Esophagus mucosa (tissue), 1 donor: ENCODE data around the gene RAVER1. TPM values are rescaled to one million over a fixed set of nuclear protein-coding genes. Genes with fewer than 3 reads are reported as not detected.
A peak's percentile ranks its signal among the peaks of the same experiment; 100 is the strongest.
"Not testable (repeated sequence)": the region's sequence is repeated elsewhere in the genome, so short reads cannot be mapped to it uniquely, and the experiment has no call there.

Experiments used
- ATAC-seq: fragments of 200-7000 bp; cut with Tn5 transposase; one replicate; pipeline ENCODE4 v1.9.1; 2020
- total RNA-seq: library from RNA; stranded (reverse); gene quantifications from one replicate; pipeline ENCODE4 v1.2.4, GENCODE V29; 2023
- donor health status: DM: yes; HTN: yes; CAD: no.

Gene RAVER1, protein sequence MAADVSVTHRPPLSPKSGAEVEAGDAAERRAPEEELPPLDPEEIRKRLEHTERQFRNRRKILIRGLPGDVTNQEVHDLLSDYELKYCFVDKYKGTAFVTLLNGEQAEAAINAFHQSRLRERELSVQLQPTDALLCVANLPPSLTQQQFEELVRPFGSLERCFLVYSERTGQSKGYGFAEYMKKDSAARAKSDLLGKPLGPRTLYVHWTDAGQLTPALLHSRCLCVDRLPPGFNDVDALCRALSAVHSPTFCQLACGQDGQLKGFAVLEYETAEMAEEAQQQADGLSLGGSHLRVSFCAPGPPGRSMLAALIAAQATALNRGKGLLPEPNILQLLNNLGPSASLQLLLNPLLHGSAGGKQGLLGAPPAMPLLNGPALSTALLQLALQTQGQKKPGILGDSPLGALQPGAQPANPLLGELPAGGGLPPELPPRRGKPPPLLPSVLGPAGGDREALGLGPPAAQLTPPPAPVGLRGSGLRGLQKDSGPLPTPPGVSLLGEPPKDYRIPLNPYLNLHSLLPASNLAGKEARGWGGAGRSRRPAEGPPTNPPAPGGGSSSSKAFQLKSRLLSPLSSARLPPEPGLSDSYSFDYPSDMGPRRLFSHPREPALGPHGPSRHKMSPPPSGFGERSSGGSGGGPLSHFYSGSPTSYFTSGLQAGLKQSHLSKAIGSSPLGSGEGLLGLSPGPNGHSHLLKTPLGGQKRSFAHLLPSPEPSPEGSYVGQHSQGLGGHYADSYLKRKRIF
- total RNA-seq = 19.6 TPM

DNA sequence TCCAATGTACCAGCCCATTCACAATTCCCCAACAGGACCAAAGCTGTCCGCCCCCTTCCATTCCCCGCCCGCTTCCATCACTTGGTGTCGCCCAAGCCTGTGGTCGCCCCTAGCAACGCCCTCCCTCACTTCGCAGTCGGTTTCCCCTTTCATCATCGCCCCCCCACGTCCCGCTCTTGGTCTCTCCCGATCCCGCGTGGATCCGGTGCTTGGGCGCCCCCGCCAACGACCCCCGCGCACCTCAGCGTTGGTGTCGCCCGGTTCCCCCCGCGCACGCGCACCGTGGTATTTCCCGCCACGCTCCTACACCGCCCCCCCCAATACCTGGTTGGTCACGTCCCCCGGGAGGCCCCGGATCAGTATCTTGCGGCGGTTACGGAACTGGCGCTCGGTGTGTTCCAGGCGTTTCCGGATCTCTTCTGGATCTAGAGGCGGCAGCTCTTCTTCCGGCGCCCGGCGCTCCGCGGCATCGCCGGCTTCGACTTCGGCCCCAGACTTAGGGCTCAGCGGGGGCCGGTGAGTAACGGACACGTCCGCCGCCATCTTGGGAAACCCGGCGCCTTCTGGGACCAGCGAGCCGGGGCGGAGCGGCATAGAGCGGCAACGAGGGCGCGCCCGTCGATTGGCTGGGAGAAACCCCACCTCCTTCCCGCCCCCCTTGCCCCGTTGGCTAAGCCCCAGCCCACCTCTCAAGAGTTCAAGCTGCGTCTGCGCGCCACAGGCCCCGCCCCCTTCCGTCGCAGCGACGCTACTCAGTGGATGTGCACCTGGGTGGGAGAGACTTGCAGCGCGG is at the start of gene RAVER1:
Gene RAVER1 (minus strand): TSS at position 565 of the 793 bp plus-strand sequence. CDS start 22 bp downstream, at position 543.
- peak; percentile 94 for ATAC-seq

DNA sequence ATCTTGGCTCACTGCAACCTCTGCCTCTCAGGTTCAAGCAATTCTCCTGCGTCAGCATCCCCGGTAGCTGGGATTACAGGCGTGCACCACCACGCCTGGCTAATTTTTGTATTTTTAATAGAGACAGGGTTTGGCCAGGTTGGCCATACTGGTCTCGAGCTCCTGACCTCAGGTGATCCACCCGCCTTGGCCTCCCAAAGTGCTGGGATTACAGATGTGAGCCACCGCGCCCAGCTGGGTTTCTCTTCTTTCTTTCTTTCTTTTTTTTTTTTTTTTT is 49.8 kb upstream of the RAVER1 start:
- not testable (repeated sequence) for ATAC-seq

DNA sequence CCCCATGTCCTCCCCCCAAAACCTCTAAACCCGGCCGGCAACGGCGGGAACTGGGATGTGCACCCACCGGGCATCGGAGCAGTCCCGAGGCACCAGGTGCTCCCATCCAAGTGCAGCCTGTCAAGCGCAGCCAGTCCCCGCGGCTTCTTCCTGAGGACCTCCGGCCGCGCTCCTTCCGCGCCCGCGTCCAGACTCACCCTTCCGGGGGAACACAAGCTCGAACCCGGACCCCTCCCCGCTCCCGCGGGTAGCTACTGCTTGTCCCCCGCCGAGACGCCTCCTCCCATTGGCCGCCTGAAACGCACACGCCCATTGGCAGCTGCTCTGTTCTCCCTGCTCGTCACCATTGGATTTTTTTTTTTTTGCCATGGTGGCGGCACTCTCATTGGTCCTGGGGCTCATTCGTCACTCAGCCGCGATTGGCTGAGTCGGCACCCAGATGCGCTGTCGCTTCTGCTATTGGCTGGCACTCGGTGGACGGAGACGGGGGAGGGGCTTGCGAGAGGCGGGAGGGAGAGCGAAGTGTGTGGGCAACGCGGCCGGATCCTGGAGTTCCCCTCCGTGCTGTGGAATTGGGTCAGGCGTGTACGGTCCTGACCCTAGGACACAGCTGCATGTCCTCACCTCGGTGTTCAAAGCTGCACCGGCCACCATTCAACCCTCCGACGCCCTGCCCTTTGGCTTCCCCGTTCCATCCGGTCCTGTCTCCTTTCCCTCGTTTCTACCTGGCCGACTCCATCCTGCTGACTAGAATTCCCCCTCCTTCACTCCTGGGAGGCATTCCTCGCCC is 47.2 kb upstream of the RAVER1 start, which contains the start of gene TYK2:
Gene TYK2 (minus strand): TSS at position 260 of the 790 bp plus-strand sequence. CDS start 2,166 bp downstream, outside the sequence.
- ATAC-seq = peak; percentile 99

DNA sequence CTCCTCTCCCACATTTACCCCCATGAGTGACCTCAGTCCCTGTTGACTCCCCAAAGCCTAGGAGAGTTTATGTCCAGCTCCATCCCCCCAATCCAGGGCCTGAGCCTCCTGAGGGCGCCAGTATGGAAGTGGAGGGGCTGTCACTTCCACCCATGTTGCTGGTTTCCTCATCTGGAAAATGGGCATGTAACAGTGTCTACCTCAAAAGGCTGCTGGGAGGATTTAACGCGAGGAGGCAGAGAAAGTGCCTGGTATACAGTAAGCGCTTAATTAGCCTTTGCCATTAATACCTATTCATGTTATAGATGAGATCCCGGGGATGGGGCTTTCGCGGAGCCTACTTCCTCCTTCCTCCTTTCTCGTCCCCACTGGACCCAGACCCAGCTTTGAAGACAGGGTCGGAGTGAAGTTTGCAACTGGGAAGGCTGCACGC is 46.6 kb upstream of the RAVER1 start:
- ATAC-seq = no peak

DNA sequence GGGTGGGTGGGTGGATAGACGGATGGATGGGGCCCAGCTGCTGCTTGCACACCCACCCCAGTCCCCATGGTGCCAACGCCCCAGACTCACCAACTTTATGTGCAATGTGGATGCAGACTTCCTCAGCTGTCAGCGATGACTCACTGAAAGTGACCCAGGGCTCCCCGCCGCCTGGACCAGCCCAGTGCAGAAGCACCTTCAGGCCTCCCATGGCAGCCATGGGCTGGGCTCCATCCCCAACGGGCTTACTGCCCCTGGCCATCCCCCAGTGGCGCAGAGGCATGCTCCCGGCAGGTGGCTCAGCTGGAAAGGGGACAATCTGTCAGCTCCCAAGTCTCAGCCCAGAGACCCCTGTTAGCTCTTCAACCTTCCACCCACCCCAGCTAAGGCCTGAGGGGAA is 44.8 kb upstream of the RAVER1 start:
- no peak for ATAC-seq

DNA sequence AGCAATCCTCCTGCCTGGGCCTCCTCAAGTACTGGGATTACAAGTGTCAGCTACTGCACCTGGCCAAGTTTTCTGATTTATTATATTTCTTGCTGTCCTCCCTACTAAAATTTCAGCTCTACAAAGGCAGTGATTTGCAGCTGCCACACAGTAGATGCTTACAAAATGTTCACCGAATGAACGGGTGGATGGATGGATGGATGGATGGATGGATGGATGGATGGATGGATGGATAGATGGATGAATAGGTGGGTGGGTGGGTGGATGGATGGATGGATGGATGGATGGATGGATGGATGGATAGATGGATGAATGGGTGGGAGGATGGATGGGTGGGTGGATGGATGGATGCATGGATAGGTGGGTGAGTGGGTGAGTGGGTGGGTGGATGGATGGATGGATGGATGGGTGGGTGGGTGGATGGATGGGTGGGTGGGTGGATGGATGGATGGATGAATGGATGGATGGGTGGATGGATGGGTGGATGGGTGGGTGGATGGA is 43.9 kb upstream of the RAVER1 start:
- not testable (repeated sequence) for ATAC-seq

DNA sequence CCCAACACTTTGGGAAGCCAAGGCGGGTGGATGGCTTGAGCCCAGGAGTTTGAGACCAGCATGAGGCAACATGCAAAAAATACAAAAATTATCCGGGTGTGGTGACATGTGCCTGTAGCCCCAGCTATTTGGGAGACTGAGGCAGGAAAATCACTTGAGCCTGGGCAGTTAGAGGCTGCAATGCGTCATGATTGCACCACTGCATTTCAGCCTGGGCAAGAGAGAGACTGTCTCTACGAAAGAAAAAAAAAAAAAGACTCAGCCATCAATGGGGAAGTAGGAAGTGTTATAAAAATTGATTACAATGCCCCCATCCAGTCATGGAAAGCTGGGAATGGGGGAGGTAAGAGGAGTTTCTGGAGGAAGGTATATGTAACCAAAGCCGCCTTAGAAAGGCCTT is 41.6 kb upstream of the RAVER1 start:
- ATAC-seq = no peak

DNA sequence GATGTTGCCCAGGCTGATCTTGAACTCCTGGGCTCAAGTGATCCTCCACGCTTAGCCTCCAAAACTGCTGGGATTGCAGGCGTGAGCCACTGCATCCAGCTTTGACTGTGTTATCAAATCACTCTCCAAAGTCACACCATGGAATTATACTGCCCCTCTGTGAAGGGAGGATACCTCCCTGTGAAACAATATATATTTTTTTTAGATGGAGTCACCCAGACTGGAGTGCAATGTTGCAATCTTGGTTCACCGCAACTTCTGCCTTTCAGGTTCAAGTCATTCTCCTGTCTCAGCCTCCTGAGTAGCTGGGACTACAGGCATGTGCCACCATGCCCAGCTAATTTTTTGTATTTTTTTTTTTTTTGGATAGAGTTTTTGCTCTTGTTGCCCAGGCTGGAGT is 39.4 kb upstream of the RAVER1 start:
- no peak for ATAC-seq

DNA sequence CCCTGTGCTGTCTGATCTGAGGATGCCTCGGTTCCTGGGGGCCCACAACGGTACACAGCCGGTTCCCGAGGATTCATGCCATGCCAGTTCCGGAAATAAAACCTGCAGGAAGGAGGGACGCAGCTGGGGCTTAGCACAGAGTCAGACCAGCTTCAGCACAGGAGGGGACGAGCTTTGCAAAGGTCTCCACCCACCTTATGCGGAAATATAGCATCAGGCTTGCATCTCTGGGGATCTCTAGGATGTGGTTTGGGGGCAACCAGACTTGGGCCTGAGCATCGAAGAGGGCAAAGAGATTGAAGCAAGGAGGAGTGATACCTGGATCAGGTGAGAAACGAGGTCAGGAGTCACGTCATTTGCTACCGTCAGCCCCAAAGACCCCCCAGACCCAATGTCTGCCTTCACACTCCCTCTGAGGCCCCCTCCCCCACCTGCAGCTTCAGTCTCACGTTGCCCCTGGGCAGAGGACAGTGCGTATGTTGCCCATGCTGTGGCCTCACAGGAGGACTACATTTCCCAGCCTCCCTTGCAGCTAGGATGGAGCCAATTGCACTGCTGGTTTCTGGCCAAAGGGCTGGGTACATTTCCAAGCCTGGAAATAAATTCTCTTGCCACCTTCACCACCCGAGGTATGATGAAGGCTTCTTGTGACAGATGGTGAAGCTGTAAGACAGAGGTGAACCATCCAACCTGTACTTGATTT is 34.9 kb upstream of the RAVER1 start:
- ATAC-seq = no peak

DNA sequence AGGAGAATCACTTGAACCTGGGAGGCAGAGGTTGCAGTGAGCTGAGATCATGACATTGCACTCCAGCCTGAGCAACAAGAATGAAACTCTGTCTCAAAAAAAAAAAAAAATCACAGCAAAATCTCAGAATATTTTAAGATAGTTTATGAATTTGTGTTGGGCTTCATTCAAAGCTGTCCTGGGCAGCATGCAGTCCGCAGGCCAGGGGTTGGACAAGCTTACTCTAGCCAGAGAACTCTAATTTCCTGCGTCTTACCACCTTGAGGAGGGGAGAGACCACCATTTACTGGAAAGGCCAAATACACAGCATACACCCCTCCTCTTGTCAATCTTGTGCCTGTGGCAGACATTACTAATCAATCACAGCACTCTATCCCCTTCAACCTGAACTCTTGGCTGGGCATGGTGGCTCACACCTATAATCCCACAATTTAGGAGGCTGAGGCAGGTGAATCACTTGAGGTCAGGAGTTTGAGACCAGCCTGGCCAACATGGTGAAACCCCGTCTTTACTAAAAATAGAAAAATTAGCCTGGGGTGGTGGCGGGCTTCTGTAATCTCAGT is 33.7 kb upstream of the RAVER1 start:
- not testable (repeated sequence) for ATAC-seq

DNA sequence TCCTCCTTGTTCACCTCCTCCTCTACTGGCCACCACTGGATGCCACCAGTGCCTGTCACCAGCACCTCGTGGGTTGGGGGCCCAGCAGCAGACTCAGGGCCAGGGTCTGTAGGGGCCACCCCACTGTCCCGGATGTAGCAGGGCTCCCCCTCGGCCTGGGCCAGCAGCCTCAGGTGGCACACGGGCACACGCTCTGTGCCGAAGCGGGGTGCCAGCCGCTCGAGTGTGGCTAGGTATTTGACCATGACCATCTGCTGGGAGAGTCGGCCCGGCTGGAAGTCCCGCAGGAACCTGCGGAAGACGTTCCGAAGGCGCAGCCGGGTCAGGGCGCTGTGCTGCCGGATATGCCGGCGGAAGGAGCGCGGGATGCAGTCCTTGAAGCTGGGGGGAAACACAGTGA is 32.2 kb upstream of the RAVER1 start:
- ATAC-seq = peak; percentile 19

DNA sequence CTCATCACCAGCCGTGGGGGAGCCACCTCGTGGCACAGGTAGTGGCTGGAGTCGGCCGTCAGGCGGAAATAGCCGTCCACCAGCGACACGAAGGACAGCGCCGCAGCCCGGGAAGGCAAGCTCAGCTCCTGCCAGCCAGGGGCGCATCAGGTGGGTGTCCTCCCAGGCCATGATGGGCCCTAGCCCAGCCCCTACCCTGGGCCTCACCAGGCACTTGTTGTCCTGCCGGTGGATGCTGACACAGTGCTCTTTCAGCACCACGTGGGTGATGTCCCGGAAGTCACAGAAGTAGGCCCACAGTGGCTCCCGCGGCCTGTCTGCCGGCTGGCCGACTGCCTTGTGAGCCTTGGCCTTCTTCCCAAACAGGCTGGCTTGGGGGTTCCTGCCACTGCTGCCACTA is 31.3 kb upstream of the RAVER1 start:
- ATAC-seq = no peak

DNA sequence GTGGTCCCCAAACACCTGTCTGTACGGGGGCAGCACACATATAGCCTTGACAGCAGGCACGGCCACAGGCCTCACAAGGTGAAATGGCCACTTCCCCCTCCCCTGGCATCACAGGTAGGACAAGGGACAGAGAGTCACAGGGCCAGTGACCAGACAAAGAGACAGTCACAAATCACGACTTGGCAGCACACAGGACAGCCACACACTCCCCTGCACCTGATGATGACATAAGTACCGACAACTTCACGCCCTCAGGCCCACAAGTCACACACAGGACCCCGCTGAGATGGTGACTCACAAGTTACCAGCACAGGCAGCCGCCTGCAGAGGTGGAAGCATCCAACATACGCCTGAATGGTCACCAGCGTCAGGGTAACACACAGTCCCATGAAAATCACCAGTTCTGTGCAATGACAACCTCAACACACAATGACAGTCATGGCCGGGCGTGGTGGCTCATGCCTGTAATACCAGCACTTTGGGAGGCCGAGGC is 30.5 kb upstream of the RAVER1 start:
- peak; percentile 6 for ATAC-seq

DNA sequence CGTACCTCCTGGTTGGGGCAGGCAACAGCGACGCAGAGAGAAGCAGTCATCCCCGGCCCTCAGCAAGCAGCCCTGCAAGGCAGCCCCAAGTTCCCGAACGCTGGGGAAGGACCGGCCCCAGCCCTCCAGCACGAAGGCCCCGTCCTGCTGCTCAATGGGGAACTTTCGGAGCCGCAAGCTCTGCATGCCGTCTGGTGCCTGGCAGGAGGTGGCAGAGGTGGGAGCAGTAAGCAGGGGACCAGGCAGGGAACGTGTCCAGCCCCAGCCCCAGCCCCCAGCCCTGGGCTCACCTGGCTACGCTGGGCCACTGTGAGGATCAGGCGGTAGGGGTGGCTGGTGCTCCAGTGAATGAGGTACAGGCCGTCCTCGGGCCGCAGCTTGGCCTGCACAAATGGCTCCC is 28.9 kb upstream of the RAVER1 start:
- ATAC-seq = no peak

DNA sequence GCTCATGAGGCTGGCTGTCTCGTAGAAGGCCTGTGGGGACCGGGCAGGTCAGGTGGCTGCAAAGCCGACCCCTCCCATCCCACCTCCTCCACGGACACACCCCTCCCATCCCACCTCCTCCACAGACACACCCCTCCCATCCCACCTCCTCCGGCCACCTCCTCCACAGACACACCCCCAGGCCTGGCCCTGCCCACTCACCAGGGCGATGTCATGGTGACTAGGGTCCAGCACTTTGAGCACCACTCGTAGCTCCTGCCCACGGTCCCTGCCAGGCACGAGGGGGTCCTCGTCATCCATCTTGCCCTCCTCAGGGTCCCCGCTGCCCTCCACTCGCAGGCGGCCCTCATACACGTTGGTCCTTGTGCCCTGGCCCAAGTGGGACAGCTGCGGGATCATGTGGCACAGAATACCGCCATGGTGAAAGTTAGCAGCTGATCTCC is 28.3 kb upstream of the RAVER1 start:
- ATAC-seq = no peak

DNA sequence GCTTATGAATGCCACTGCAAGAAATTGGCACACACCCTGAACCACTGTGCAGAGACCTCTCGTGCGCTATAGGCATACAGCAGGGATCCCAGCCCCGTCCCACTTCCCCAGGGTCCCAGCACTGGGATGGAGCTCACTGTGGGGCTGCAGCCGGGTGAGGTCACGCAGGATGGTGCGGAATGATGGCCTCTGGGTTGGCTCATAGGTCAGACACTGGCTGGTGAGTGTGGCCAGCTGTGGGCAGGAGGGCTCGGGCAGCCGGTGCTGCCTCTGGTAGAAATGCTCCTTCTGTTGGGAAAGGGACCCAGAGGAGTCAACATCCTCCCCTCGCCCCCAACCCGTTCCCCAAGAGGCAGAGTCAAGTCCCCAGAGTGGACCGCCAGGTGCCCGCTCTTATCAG is 23.1 kb upstream of the RAVER1 start:
- ATAC-seq = no peak

DNA sequence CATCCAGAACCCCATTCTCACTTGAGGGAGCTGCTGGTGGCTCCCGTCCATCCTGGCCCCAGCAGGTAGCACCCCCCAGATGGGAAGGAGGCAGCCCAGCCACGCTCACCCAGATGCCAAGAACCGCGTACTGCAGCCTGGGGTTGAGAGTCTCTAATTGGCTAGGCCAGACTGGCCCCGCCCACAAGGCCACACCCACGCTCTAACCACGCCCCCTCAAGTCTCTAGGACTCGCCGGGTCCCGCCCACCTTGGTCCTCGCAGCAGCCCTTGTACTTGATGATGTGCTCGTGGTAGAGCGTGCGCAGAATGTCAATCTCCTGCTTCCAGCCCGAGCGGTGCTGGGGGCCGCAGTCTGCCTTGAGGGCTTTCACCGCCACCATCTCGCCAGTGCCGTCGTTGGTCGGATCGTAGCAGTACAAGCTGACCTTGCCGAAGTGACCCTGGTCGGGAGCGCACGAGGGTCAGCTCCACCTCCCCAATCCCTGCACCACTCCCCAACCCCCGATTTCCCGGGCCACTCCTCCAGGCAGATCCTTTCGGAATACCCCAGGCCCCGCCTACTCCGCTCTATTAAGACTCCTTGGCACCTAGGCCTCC is 20.6 kb upstream of the RAVER1 start:
- peak; percentile 22 for ATAC-seq

DNA sequence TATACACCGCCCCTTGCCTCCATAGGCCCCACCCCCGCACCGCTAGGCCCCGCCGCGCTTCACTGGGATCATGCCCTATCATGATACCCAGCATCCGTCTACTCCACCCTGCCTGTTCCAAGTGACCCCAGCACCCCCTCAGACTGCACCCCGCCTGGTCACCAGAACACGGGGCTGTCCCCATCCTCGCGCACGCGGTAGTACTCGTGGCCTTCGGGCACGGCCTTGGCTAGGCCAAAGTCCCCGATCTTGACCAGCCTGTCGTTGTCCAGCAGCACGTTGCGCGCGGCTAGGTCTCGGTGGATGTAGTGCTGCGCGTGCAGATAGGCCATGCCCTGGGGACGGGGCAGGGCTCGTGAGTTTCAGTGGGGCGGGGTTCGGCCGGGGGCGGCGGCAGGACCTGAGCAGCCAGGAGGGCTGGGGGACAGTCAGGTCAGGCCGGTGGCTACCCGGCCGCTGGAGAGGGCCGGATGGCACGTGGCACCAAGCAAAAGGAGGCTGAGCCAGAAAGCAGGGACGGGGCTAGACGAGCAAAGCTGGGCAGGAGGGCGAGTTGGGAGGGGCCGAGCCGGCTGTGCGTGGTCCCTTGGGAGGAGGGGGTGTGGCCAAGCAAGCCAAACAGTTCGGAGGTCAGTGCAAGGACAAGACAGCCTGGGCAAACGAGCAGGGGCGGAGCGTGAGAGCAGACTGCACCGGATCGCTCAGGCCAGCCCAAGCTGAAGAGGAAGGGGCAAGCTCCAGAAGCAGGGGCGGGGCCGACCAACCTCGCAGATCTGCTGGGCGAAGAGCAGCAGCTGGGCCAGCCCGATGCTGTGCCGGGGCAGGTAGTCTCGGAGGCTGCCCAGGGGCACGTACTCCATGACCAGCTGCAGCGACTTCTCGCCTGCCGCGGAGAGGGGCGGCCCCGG is 19.7 kb upstream of the RAVER1 start:
- peak; percentile 23 for ATAC-seq

DNA sequence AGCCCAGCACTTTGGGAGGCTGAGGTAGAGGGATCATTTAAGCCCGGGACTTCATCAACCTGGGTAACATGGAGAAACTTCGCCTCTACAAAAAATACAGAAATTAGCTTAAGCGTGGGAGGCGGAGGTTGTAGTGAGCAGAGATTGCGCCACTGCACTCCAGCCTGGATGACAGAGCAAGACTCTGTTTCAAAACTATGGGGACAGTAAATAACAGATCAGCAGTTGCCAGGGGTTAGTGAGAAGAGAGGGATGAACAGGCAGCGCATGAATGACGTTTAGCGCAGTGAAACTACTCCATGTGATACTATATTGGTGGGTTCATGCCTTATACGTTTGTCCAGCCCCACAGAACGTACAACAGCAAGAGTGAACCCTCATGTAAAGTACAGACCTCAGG is 13.2 kb upstream of the RAVER1 start:
- ATAC-seq = no peak
